GM08714 (cell line): ENCODE measurements around the gene HSPG2.

Source experiments
- H3K4me3 ChIP-seq: fragments of 200-500 bp; sonication (Bioruptor generic); 2 replicates; pipeline ENCODE4 v1.5.1; 2014; ENCODE audit warnings: mild to moderate bottlenecking, low read length, inconsistent platforms
- ZNF274 ChIP-seq: IDR thresholded peaks from 2 replicates; pipeline ENCODE4 v1.6.1; 2012; ENCODE audit warnings: mild to moderate bottlenecking, low read depth, low read length

Gene HSPG2

GRCh38 chr1:21845646-21846641 lies 91.2 kb downstream of the HSPG2 start:
- no peak overlapping the region for H3K4me3 ChIP-seq
- no peak for TF ChIP-seq ZNF274

- no peak for TF ChIP-seq ZNF274
Observed at GRCh38 chr1:21843996-21844395, 93.1 kb downstream of the HSPG2 start.

GRCh38 chr1:21843208-21843607 lies 93.9 kb downstream of the HSPG2 start:
- TF ChIP-seq ZNF274 = no peak
- no peak overlapping the region for H3K4me3 ChIP-seq

More at GRCh38 chr1:21843996-21844395, 93.1 kb downstream of the HSPG2 start:
- no peak overlapping the region for H3K4me3 ChIP-seq

- no peak for TF ChIP-seq ZNF274
- H3K4me3 ChIP-seq = no peak overlapping the region
Observed at GRCh38 chr1:21842606-21843162, 94.4 kb downstream of the HSPG2 start.

- TF ChIP-seq ZNF274 = no peak
- no peak overlapping the region for H3K4me3 ChIP-seq
Observed at GRCh38 chr1:21841852-21842466, 95.2 kb downstream of the HSPG2 start.

- no peak for TF ChIP-seq ZNF274
- no peak overlapping the region for H3K4me3 ChIP-seq
Observed at GRCh38 chr1:21840981-21841380, 96.1 kb downstream of the HSPG2 start.

GRCh38 chr1:21839337-21840037 lies 97.6 kb downstream of the HSPG2 start:
- H3K4me3 ChIP-seq = no peak overlapping the region
- no peak for TF ChIP-seq ZNF274

GRCh38 chr1:21838359-21839157 lies 98.6 kb downstream of the HSPG2 start:
- TF ChIP-seq ZNF274 = no peak

GRCh38 chr1:21837476-21837875 lies 99.6 kb downstream of the HSPG2 start:
- H3K4me3 ChIP-seq = no peak overlapping the region
- no peak for TF ChIP-seq ZNF274

More at GRCh38 chr1:21838359-21839157, 98.6 kb downstream of the HSPG2 start:
- H3K4me3 ChIP-seq = no peak overlapping the region

- H3K4me3 ChIP-seq = no peak overlapping the region
- TF ChIP-seq ZNF274 = no peak
Observed at GRCh38 chr1:21836729-21837128, 100.4 kb downstream of the HSPG2 start.

- no peak for TF ChIP-seq ZNF274
- no peak overlapping the region for H3K4me3 ChIP-seq
Observed at GRCh38 chr1:21836010-21836409, 101.1 kb downstream of the HSPG2 start.

GRCh38 chr1:21834666-21835065 lies 102.4 kb downstream of the HSPG2 start:
- no peak overlapping the region for H3K4me3 ChIP-seq
- TF ChIP-seq ZNF274 = no peak

- H3K4me3 ChIP-seq = no peak overlapping the region
- TF ChIP-seq ZNF274 = no peak
Observed at GRCh38 chr1:21834094-21834493, 103.0 kb downstream of the HSPG2 start.
